ENCODE measurements around the gene GPX4. TPM values are rescaled to one million over a fixed set of nuclear protein-coding genes. Genes with fewer than 3 reads are reported as not detected.

Gene GPX4
- total and polyA plus RNA-seq, 2 experiments from 2014 or later = 351 to 573 TPM

DNA sequence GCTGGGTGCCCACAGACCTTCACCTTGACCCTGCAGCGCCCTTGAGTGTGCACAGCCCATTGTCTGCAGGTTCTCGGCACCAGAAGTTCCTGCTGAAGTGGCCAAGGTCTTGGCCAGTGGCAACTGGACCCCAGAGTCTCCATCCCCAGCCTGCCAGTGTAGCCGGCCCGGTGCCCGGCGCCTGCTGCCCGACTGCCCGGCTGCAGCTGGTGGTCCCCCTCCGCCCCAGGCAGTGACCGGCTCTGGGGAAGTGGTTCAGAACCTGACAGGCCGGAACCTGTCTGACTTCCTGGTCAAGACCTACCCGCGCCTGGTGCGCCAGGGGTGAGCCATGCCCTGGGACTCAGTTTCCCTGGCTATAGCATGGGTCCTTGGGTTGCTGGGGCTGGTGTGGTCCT, 48.8 kb upstream of the GPX4 start:
- H3K27me3 Mint-ChIP-seq (ENCODE audit: insufficient read depth, low read depth, poor library complexity) = peaks cover 13% of the 10 kb centered on the region
- ATAC-seq = no peak
- H3K9me2 ChIP-seq (ENCODE audit: insufficient read depth) = no peaks in the 10 kb centered on the region
- DNase-seq (ENCODE audit: low spot score) = no peak
- H3K4me1 Mint-ChIP-seq = no peaks in the 10 kb centered on the region
- H3K27me3 ChIP-seq (ENCODE audit: insufficient read depth) = no peaks in the 10 kb centered on the region
- no peaks in the 10 kb centered on the region for H3K79me2 ChIP-seq (replicated peaks; ENCODE audit: insufficient read depth)
- H3K9me3 Mint-ChIP-seq = peaks cover 31% of the 10 kb centered on the region
- no peak overlapping the region for H3K27ac ChIP-seq (ENCODE audit: low read depth)
- no peak overlapping the region for H2AFZ ChIP-seq
- no peak overlapping the region for H3K4me3 ChIP-seq
- H3K4me2 ChIP-seq = no peak overlapping the region
- no peak overlapping the region for H3K27ac Mint-ChIP-seq
- TF ChIP-seq ZNF331 (CRISPR knock-in tag; IDR thresholded peaks at IDR 0.05; ENCODE audit: low read depth) (no peak), JUNB (IDR thresholded peaks at IDR 0.05; ENCODE audit: unreplicated experiment) (no peak), NANOG (IDR thresholded peaks at IDR 0.05; ENCODE audit: borderline replicate concordance) (no peak), ZNF114 (CRISPR knock-in tag; IDR thresholded peaks at IDR 0.05) (no peak), EZH2 (IDR thresholded peaks at IDR 0.05; ENCODE audit: low read depth, unreplicated experiment) (no peak), STAT1 (IDR thresholded peaks at IDR 0.05; ENCODE audit: unreplicated experiment) (no peak), POLR2AphosphoS5 (IDR thresholded peaks at IDR 0.05; ENCODE audit: low read depth) (no peak), CREB1 (CRISPR knock-in tag; IDR thresholded peaks at IDR 0.05; ENCODE audit: low read depth) (no peak), EZH2phosphoT487 (IDR thresholded peaks at IDR 0.05; ENCODE audit: unreplicated experiment) (no peak)
- TF ChIP-seq, protein P1, sequence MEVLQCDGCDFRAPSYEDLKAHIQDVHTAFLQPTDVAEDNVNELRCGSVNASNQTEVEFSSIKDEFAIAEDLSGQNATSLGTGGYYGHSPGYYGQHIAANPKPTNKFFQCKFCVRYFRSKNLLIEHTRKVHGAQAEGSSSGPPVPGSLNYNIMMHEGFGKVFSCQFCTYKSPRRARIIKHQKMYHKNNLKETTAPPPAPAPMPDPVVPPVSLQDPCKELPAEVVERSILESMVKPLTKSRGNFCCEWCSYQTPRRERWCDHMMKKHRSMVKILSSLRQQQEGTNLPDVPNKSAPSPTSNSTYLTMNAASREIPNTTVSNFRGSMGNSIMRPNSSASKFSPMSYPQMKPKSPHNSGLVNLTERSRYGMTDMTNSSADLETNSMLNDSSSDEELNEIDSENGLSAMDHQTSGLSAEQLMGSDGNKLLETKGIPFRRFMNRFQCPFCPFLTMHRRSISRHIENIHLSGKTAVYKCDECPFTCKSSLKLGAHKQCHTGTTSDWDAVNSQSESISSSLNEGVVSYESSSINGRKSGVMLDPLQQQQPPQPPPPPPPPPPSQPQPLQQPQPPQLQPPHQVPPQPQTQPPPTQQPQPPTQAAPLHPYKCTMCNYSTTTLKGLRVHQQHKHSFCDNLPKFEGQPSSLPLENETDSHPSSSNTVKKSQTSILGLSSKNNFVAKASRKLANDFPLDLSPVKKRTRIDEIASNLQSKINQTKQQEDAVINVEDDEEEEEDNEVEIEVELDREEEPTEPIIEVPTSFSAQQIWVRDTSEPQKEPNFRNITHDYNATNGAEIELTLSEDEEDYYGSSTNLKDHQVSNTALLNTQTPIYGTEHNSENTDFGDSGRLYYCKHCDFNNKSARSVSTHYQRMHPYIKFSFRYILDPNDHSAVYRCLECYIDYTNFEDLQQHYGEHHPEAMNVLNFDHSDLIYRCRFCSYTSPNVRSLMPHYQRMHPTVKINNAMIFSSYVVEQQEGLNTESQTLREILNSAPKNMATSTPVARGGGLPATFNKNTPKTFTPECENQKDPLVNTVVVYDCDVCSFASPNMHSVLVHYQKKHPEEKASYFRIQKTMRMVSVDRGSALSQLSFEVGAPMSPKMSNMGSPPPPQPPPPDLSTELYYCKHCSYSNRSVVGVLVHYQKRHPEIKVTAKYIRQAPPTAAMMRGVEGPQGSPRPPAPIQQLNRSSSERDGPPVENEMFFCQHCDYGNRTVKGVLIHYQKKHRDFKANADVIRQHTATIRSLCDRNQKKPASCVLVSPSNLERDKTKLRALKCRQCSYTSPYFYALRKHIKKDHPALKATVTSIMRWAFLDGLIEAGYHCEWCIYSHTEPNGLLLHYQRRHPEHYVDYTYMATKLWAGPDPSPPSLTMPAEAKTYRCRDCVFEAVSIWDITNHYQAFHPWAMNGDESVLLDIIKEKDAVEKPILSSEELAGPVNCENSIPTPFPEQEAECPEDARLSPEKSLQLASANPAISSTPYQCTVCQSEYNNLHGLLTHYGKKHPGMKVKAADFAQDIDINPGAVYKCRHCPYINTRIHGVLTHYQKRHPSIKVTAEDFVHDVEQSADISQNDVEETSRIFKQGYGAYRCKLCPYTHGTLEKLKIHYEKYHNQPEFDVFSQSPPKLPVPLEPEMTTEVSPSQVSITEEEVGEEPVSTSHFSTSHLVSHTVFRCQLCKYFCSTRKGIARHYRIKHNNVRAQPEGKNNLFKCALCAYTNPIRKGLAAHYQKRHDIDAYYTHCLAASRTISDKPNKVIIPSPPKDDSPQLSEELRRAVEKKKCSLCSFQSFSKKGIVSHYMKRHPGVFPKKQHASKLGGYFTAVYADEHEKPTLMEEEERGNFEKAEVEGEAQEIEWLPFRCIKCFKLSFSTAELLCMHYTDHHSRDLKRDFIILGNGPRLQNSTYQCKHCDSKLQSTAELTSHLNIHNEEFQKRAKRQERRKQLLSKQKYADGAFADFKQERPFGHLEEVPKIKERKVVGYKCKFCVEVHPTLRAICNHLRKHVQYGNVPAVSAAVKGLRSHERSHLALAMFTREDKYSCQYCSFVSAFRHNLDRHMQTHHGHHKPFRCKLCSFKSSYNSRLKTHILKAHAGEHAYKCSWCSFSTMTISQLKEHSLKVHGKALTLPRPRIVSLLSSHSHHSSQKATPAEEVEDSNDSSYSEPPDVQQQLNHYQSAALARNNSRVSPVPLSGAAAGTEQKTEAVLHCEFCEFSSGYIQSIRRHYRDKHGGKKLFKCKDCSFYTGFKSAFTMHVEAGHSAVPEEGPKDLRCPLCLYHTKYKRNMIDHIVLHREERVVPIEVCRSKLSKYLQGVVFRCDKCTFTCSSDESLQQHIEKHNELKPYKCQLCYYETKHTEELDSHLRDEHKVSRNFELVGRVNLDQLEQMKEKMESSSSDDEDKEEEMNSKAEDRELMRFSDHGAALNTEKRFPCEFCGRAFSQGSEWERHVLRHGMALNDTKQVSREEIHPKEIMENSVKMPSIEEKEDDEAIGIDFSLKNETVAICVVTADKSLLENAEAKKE (CRISPR knock-in tag; IDR thresholded peaks at IDR 0.05) = no peak
- TF ChIP-seq, protein P2, sequence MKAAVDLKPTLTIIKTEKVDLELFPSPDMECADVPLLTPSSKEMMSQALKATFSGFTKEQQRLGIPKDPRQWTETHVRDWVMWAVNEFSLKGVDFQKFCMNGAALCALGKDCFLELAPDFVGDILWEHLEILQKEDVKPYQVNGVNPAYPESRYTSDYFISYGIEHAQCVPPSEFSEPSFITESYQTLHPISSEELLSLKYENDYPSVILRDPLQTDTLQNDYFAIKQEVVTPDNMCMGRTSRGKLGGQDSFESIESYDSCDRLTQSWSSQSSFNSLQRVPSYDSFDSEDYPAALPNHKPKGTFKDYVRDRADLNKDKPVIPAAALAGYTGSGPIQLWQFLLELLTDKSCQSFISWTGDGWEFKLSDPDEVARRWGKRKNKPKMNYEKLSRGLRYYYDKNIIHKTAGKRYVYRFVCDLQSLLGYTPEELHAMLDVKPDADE (IDR thresholded peaks at IDR 0.05) = no peak
- TF ChIP-seq, protein P3, sequence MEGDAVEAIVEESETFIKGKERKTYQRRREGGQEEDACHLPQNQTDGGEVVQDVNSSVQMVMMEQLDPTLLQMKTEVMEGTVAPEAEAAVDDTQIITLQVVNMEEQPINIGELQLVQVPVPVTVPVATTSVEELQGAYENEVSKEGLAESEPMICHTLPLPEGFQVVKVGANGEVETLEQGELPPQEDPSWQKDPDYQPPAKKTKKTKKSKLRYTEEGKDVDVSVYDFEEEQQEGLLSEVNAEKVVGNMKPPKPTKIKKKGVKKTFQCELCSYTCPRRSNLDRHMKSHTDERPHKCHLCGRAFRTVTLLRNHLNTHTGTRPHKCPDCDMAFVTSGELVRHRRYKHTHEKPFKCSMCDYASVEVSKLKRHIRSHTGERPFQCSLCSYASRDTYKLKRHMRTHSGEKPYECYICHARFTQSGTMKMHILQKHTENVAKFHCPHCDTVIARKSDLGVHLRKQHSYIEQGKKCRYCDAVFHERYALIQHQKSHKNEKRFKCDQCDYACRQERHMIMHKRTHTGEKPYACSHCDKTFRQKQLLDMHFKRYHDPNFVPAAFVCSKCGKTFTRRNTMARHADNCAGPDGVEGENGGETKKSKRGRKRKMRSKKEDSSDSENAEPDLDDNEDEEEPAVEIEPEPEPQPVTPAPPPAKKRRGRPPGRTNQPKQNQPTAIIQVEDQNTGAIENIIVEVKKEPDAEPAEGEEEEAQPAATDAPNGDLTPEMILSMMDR (conservative IDR thresholded peaks at IDR 0.05; ENCODE audit: low read depth in 2 of 2) = no peak
- TF ChIP-seq, protein P4, sequence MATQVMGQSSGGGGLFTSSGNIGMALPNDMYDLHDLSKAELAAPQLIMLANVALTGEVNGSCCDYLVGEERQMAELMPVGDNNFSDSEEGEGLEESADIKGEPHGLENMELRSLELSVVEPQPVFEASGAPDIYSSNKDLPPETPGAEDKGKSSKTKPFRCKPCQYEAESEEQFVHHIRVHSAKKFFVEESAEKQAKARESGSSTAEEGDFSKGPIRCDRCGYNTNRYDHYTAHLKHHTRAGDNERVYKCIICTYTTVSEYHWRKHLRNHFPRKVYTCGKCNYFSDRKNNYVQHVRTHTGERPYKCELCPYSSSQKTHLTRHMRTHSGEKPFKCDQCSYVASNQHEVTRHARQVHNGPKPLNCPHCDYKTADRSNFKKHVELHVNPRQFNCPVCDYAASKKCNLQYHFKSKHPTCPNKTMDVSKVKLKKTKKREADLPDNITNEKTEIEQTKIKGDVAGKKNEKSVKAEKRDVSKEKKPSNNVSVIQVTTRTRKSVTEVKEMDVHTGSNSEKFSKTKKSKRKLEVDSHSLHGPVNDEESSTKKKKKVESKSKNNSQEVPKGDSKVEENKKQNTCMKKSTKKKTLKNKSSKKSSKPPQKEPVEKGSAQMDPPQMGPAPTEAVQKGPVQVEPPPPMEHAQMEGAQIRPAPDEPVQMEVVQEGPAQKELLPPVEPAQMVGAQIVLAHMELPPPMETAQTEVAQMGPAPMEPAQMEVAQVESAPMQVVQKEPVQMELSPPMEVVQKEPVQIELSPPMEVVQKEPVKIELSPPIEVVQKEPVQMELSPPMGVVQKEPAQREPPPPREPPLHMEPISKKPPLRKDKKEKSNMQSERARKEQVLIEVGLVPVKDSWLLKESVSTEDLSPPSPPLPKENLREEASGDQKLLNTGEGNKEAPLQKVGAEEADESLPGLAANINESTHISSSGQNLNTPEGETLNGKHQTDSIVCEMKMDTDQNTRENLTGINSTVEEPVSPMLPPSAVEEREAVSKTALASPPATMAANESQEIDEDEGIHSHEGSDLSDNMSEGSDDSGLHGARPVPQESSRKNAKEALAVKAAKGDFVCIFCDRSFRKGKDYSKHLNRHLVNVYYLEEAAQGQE (IDR thresholded peaks at IDR 0.05; ENCODE audit: unreplicated experiment) = no peak
- H3K36me3 Mint-ChIP-seq (ENCODE audit: low read depth) = peaks cover 45% of the 10 kb centered on the region
- H3F3A ChIP-seq (replicated peaks; ENCODE audit: low read depth) = no peaks in the 10 kb centered on the region; the same call in 1 of the 2 replicates
- no peak overlapping the region for H3K4me3 Mint-ChIP-seq
- no peaks in the 10 kb centered on the region for H4K20me1 ChIP-seq (replicated peaks; ENCODE audit: insufficient read depth)
- no peaks in the 10 kb centered on the region for H3K4me1 ChIP-seq (ENCODE audit: insufficient read depth)
- H3K36me3 ChIP-seq (ENCODE audit: insufficient read depth) = peaks cover 18% of the 10 kb centered on the region
